Neuronal stem cell (in vitro differentiated cells): ENCODE data around the gene DMD.

ENCODE experiments used
- DNase-seq: peaks from one replicate; pipeline ENCODE4 v3.0.0-alpha.2; 2013; ENCODE audit warnings: low spot score
- H2AFZ ChIP-seq: one replicate; pipeline ENCODE4 v1.6.1; 2013; ENCODE audit warnings: mild to moderate bottlenecking, low read length, inconsistent platforms
- H2AK5ac ChIP-seq: 2 replicates; pipeline ENCODE4 v1.6.1; 2013; ENCODE audit warnings: low read depth, mild to moderate bottlenecking, inconsistent platforms, low read length, moderate library complexity, mixed read lengths
- H2BK120ac ChIP-seq: 2 replicates; pipeline ENCODE4 v1.6.1; 2013; ENCODE audit warnings: low read depth, mild to moderate bottlenecking, inconsistent platforms, low read length, moderate library complexity, mixed read lengths
- H2BK12ac ChIP-seq: one replicate; pipeline ENCODE4 v1.6.1; 2013; ENCODE audit warnings: low read length, inconsistent platforms
- H2BK15ac ChIP-seq: 2 replicates; pipeline ENCODE4 v1.6.1; 2013; ENCODE audit warnings: mild to moderate bottlenecking, low read length, inconsistent platforms, mixed read lengths
- H2BK5ac ChIP-seq: one replicate; pipeline ENCODE4 v1.6.1; 2013; ENCODE audit warnings: inconsistent platforms, mild to moderate bottlenecking, low read length, moderate library complexity
- H3K14ac ChIP-seq: one replicate; pipeline ENCODE4 v1.6.1; 2013; ENCODE audit warnings: low read length, inconsistent platforms
- H3K18ac ChIP-seq: 2 replicates; pipeline ENCODE4 v1.6.1; 2013; ENCODE audit warnings: low read length, inconsistent platforms
- H3K23ac ChIP-seq: 2 replicates; pipeline ENCODE4 v1.6.1; 2013; ENCODE audit warnings: low read depth, mild to moderate bottlenecking, mixed read lengths, low read length, inconsistent platforms; ENCODE audit not compliant: poor library complexity
- H3K27ac ChIP-seq: replicated peaks from 3 replicates; pipeline ENCODE4 v1.5.1; 2013; ENCODE audit warnings: low read length, inconsistent platforms
- H3K27me3 ChIP-seq, 3 experiments: 2 replicates each; pipeline ENCODE4 v1.6.1; 2013; ENCODE audit warnings: low read length in 3 of 3, mild to moderate bottlenecking in 2 of 3, inconsistent platforms in 1 of 3, low read depth in 1 of 3, mixed read lengths in 1 of 3, moderate library complexity in 1 of 3; ENCODE audit not compliant: control insufficient read depth in 3 of 3, insufficient read depth in 3 of 3
- H3K36me3 ChIP-seq, 2 donors: replicated peaks in 1 of 2; 2 replicates each; pipeline ENCODE4 v1.6.1; 2013; ENCODE audit warnings: low read length in 2 of 2; ENCODE audit not compliant: control insufficient read depth in 2 of 2, insufficient read depth in 2 of 2
- H3K4ac ChIP-seq: 2 replicates; pipeline ENCODE4 v1.6.1; 2013; ENCODE audit warnings: inconsistent platforms, mild to moderate bottlenecking, low read length, moderate library complexity
- H3K4me1 ChIP-seq, 2 donors: 1 replicate in 1 of 2; 2 replicates in 1 of 2; pipeline ENCODE4 v1.6.1; 2013; ENCODE audit warnings: low read length in 2 of 2, low read depth in 1 of 2; ENCODE audit not compliant: control insufficient read depth in 2 of 2, insufficient read depth in 1 of 2
- H3K4me2 ChIP-seq: one replicate; pipeline ENCODE4 v1.6.1; 2013; ENCODE audit warnings: mild to moderate bottlenecking, low read length, inconsistent platforms; ENCODE audit not compliant: insufficient read depth, poor library complexity, severe bottlenecking
- H3K4me3 ChIP-seq, 2 donors: 2 replicates each; pipeline ENCODE4 v1.5.1; 2013; ENCODE audit warnings: low read length in 2 of 2, mild to moderate bottlenecking in 2 of 2, inconsistent platforms in 1 of 2, moderate library complexity in 1 of 2
- H3K79me1 ChIP-seq: one replicate; pipeline ENCODE4 v1.6.1; 2013; ENCODE audit warnings: low read depth, mild to moderate bottlenecking, inconsistent platforms, low read length, moderate library complexity
- H3K9ac ChIP-seq: one replicate; pipeline ENCODE4 v1.6.1; 2013; ENCODE audit warnings: mild to moderate bottlenecking, low read depth, low read length, inconsistent platforms; ENCODE audit not compliant: poor library complexity
- H3K9me3 ChIP-seq, 2 donors: replicated peaks in 1 of 2; 2 replicates each; pipeline versions ENCODE3 to v1.6.1; 2013; ENCODE audit warnings: low read length in 2 of 2, mild to moderate bottlenecking in 2 of 2, inconsistent platforms in 1 of 2, low read depth in 1 of 2, mixed read lengths in 1 of 2, moderate library complexity in 1 of 2; ENCODE audit not compliant: control insufficient read depth in 2 of 2, insufficient read depth in 1 of 2
- H4K8ac ChIP-seq: one replicate; pipeline ENCODE4 v1.6.1; 2013; ENCODE audit warnings: low read depth, mild to moderate bottlenecking, inconsistent platforms, low read length, moderate library complexity
- H4K91ac ChIP-seq: one replicate; pipeline ENCODE4 v1.6.1; 2013; ENCODE audit warnings: low read length, low read depth, mild to moderate bottlenecking, inconsistent platforms; ENCODE audit not compliant: poor library complexity
- WGBS, 2 donors: extraction: QIAGEN DNeasy Blood & Tissue Kit; methylation state at CpG; one replicate each; pipeline ENCODE4 v1.1.7; 2013; ENCODE audit warnings: missing lambda C conversion rate in 2 of 2, mixed read lengths in 1 of 2; ENCODE audit not compliant: insufficient read length in 2 of 2, insufficient replicate concordance in 1 of 2; ENCODE audit errors: extremely low coverage in 2 of 2; 5-methylcytosine and 5-hydroxymethylcytosine counted together

DMD gene

GRCh38 chrX:31186693-31187338 is 2024.5 kb downstream of the DMD start:
- no peaks in the 10 kb centered on the region for H3K27me3 ChIP-seq
- H2BK5ac ChIP-seq: no peak overlapping the region
- no peak overlapping the region for H2AK5ac ChIP-seq
- peaks cover 0 to 2% of the 10 kb centered on the region in 2 donors for H3K36me3 ChIP-seq
- no CpG with 5 or more reads among the region's 3 CpGs for WGBS, 2 donors
- DNase-seq: no peak
- H3K23ac ChIP-seq: no peak overlapping the region
- H3K14ac ChIP-seq: no peak overlapping the region
- H2BK15ac ChIP-seq: no peak overlapping the region
- no peaks in the 10 kb centered on the region for H3K4me1 ChIP-seq
- no peak overlapping the region for H4K8ac ChIP-seq
- no peak overlapping the region for H2BK12ac ChIP-seq
- no peak overlapping the region for H3K27ac ChIP-seq
- no peak overlapping the region for H4K91ac ChIP-seq
- no peak overlapping the region for H3K4me3 ChIP-seq
- no peaks in the 10 kb centered on the region for H3K79me1 ChIP-seq
- no peak overlapping the region for H3K4me2 ChIP-seq
- no peak overlapping the region for H3K4ac ChIP-seq
- H2AFZ ChIP-seq: no peak overlapping the region
- H3K9me3 ChIP-seq: no peaks in the 10 kb centered on the region
- H3K9ac ChIP-seq: no peak overlapping the region
- no peak overlapping the region for H2BK120ac ChIP-seq
- H3K18ac ChIP-seq: no peak overlapping the region

DNA sequence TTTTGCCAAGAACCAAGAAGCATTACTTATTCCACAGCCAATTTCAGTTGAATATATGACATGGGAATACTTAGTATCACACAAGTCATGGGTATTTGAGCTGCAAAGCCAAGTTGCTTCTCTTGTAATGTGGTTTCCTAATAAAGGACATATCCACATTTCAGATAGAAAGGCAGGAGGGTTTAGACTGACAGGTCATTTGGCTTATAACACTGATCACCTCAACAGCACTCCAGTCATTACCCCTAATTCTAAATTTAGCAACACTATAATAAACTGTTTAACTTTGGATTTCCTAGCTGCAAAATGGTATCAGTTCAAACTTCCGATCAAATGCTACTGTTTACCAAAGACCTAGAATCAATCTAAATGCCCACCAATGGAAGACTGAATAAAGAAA is 2025.5 kb downstream of the DMD start:
- Histone ChIP-seq H3K23ac (no peak overlapping the region), H3K27ac (no peak overlapping the region), H4K8ac (no peak overlapping the region), H2AFZ (no peak overlapping the region), H3K4me2 (no peak overlapping the region), H3K14ac (no peak overlapping the region), H2BK12ac (no peak overlapping the region), H3K18ac (no peak overlapping the region), H2BK5ac (no peak overlapping the region), H3K4ac (no peak overlapping the region), H3K9me3 (no peaks in the 10 kb centered on the region), H2AK5ac (no peak overlapping the region), H4K91ac (no peak overlapping the region), H2BK120ac (no peak overlapping the region), H3K4me1 (no peaks in the 10 kb centered on the region), H3K36me3 (peaks cover 0 to 2% of the 10 kb centered on the region in 2 donors), H2BK15ac (no peak overlapping the region), H3K4me3 (no peak overlapping the region), H3K27me3 (no peaks in the 10 kb centered on the region), H3K9ac (no peak overlapping the region), H3K79me1 (no peaks in the 10 kb centered on the region)
- no peak for DNase-seq
- WGBS, 2 donors: no CpG with 5 or more reads among the region's 1 CpG

- Histone ChIP-seq H2BK15ac (no peak overlapping the region), H3K9me3 (no peaks in the 10 kb centered on the region), H4K91ac (no peak overlapping the region), H3K14ac (no peak overlapping the region), H3K4ac (no peak overlapping the region), H3K79me1 (no peaks in the 10 kb centered on the region), H2BK120ac (no peak overlapping the region), H2AFZ (no peak overlapping the region), H2BK12ac (no peak overlapping the region), H2BK5ac (no peak overlapping the region), H3K36me3 (peaks cover 0 to 5% of the 10 kb centered on the region in 2 donors), H3K23ac (no peak overlapping the region), H3K18ac (no peak overlapping the region), H4K8ac (no peak overlapping the region), H3K4me1 (no peaks in the 10 kb centered on the region), H3K4me3 (no peak overlapping the region), H3K9ac (no peak overlapping the region), H3K4me2 (no peak overlapping the region), H3K27me3 (no peaks in the 10 kb centered on the region), H2AK5ac (no peak overlapping the region), H3K27ac (no peak overlapping the region)
- DNase-seq: no peak
- no CpG with 5 or more reads among the region's 4 CpGs for WGBS, 2 donors
These were observed 2029.9 kb downstream of the DMD start for GRCh38 chrX:31181377-31182000.

GRCh38 chrX:31179203-31179602 is 2032.1 kb downstream of the DMD start:
- H3K18ac ChIP-seq: no peak overlapping the region
- no peaks in the 10 kb centered on the region for H3K4me1 ChIP-seq
- no peaks in the 10 kb centered on the region for H3K9me3 ChIP-seq
- H3K4ac ChIP-seq: no peak overlapping the region
- H3K14ac ChIP-seq: no peak overlapping the region
- H3K23ac ChIP-seq: no peak overlapping the region
- no peak overlapping the region for H2BK120ac ChIP-seq
- H3K36me3 ChIP-seq: peaks cover 0 to 5% of the 10 kb centered on the region in 2 donors
- no peak overlapping the region for H3K9ac ChIP-seq
- no peak overlapping the region for H3K27ac ChIP-seq
- H2BK5ac ChIP-seq: no peak overlapping the region
- H3K27me3 ChIP-seq: no peaks in the 10 kb centered on the region
- no CpG with 5 or more reads among the region's 4 CpGs for WGBS, 2 donors
- H3K4me2 ChIP-seq: no peak overlapping the region
- H2AFZ ChIP-seq: no peak overlapping the region
- no peak overlapping the region for H2BK12ac ChIP-seq
- no peak for DNase-seq
- H4K91ac ChIP-seq: no peak overlapping the region
- H2BK15ac ChIP-seq: no peak overlapping the region
- no peak overlapping the region for H3K4me3 ChIP-seq
- H3K79me1 ChIP-seq: no peaks in the 10 kb centered on the region
- no peak overlapping the region for H4K8ac ChIP-seq
- no peak overlapping the region for H2AK5ac ChIP-seq
